Thyroid gland (tissue), 4 donors: ENCODE measurements around the gene MROH8.

Source experiments
- POLR2A ChIP-seq, 2 donors: fragments of 450-650 bp; IDR thresholded peaks; one replicate each; pipeline ENCODE4 v1.6.1; 2017; ENCODE audit warnings: antibody characterized with exemption in 2 of 2, mild to moderate bottlenecking in 2 of 2, moderate library complexity in 1 of 2
- TF ChIP-seq, protein P1 (sequence below), 6 experiments: fragments of 200-600 bp in 3 of 6; fragments of 450-650 bp in 3 of 6; sonication (generic) in 3 of 6; IDR thresholded peaks; one replicate each; pipeline ENCODE4 v1.5.1; 2016 to 2019; ENCODE audit warnings: antibody characterized with exemption in 6 of 6, mild to moderate bottlenecking in 2 of 6, inconsistent platforms in 1 of 6, moderate library complexity in 1 of 6

DNA sequence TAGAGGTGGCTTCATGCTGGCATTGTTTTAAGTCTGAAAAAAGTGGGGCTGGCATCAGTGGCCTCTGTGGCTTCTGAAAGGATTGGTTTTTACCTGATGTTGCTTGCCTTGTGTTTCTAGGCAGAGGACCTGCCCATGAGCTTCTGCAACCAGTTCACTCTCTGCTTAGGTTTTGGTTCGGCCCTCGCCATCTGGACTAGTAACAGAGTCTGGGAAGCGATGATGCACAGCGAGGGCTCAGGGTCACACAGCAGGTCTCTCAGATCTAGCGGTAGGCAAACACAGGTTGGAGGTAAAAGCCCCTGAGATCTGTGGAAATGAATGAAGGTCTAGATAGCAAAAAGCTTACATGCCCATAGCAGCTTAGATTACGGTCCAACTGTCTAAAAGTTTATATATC lies 76.8 kb downstream of the MROH8 start:
- TF ChIP-seq POLR2A (IDR thresholded peaks at IDR 0.05) = no peak
- TF ChIP-seq, protein P1, sequence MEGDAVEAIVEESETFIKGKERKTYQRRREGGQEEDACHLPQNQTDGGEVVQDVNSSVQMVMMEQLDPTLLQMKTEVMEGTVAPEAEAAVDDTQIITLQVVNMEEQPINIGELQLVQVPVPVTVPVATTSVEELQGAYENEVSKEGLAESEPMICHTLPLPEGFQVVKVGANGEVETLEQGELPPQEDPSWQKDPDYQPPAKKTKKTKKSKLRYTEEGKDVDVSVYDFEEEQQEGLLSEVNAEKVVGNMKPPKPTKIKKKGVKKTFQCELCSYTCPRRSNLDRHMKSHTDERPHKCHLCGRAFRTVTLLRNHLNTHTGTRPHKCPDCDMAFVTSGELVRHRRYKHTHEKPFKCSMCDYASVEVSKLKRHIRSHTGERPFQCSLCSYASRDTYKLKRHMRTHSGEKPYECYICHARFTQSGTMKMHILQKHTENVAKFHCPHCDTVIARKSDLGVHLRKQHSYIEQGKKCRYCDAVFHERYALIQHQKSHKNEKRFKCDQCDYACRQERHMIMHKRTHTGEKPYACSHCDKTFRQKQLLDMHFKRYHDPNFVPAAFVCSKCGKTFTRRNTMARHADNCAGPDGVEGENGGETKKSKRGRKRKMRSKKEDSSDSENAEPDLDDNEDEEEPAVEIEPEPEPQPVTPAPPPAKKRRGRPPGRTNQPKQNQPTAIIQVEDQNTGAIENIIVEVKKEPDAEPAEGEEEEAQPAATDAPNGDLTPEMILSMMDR (IDR thresholded peaks at IDR 0.05) = no peak
